K562 (cell line): ENCODE results near the gene OR5AR1. TPM values are rescaled to one million over a fixed set of nuclear protein-coding genes. Genes with fewer than 3 reads are reported as not detected.

Experiments
- ATAC-seq: fragments of 200-7000 bp; cut with Tn5 transposase; 3 replicates; pipeline ENCODE4 v1.9.1; 2020; ENCODE audit warnings: moderate library complexity
- BruUV-seq: library from RNA; stranded (reverse); fragments of 400-500 nt; replicated peaks from 2 replicates; lab custom pipeline; 2021; lab: Mats Ljungman, UMichigan
- CTCF ChIA-PET: fragments of 300-600 bp; formaldehyde crosslinking; extraction: SDS; loops from one replicate; lab custom pipeline; 2021; ENCODE audit warnings: low intra/inter-chr PET ratio; lab: Yijun Ruan, JAX
- POLR2A ChIA-PET: fragments of 300-600, 350-650 bp; sonication (Branson Sonifier 250); formaldehyde crosslinking; extraction: SDS; loops from one replicate; lab custom pipeline; 2021; ENCODE audit warnings: antibody characterized with exemption, inconsistent platforms; lab: Yijun Ruan, JAX
- DNase-seq, 4 experiments: peaks; one replicate each; pipeline versions ENCODE4 v3.0.0 to v3.0.0-alpha.2; 2011 to 2018; ENCODE audit warnings: low spot score in 3 of 4, mixed read lengths in 3 of 4; ENCODE audit errors: extremely low read depth in 1 of 4
- FAIRE-seq: peaks from 2 replicates; lab custom pipeline; 2011; peaks lifted over from hg19 to GRCh38; lab: Jason Lieb, UNC
- H2AFZ ChIP-seq: 2 replicates; pipeline ENCODE4 v1.6.0; 2011; ENCODE audit warnings: low read depth, low read length, control low read depth, inconsistent platforms
- H3K27ac ChIP-seq: fragments of 200-600 bp; 3 replicates; pipeline ENCODE4 v1.8.0; 2011; ENCODE audit warnings: low read depth, mild to moderate bottlenecking, control low read depth, inconsistent platforms, low read length, moderate library complexity, mixed read lengths; ENCODE audit errors: extremely low read depth
- H3K27me3 ChIP-seq, 2 experiments: fragments of 300-600 bp in 1 of 2; 2 replicates in 1 of 2; 3 replicates in 1 of 2; pipeline versions ENCODE4 v1.6.0 to v1.8.0; 2011; ENCODE audit warnings: inconsistent platforms in 2 of 2, low read length in 2 of 2, mild to moderate bottlenecking in 1 of 2, mixed read lengths in 1 of 2, moderate library complexity in 1 of 2; ENCODE audit not compliant: control insufficient read depth in 2 of 2, insufficient read depth in 2 of 2
- H3K36me3 ChIP-seq: fragments of 300-600 bp; 3 replicates; pipeline ENCODE4 v1.8.0; 2011; ENCODE audit warnings: mild to moderate bottlenecking, low read length, inconsistent platforms; ENCODE audit not compliant: control insufficient read depth, insufficient read depth
- H3K4me1 ChIP-seq, 2 experiments: fragments of 200-600 bp in 1 of 2; replicated peaks in 1 of 2; 2 replicates in 1 of 2; 3 replicates in 1 of 2; pipeline versions ENCODE4 v1.5.1 to v1.8.0; 2011; ENCODE audit warnings: inconsistent platforms in 2 of 2, low read length in 2 of 2, mild to moderate bottlenecking in 1 of 2, mixed read lengths in 1 of 2, moderate library complexity in 1 of 2; ENCODE audit not compliant: control insufficient read depth in 2 of 2, insufficient read depth in 2 of 2
- H3K4me2 ChIP-seq: 2 replicates; pipeline ENCODE4 v1.6.1; 2011; ENCODE audit warnings: low read length, control low read depth, inconsistent platforms, mixed read lengths; ENCODE audit not compliant: insufficient read depth
- H3K4me3 ChIP-seq: fragments of 200-600 bp; sonication (generic), shearing (Covaris generic); 2 replicates; pipeline ENCODE4 v1.5.1; 2016; ENCODE audit warnings: control low read depth, inconsistent platforms
- H3K79me2 ChIP-seq: fragments of 200-600 bp; 3 replicates; pipeline ENCODE4 v1.8.0; 2011; ENCODE audit warnings: low read length, inconsistent platforms; ENCODE audit not compliant: control insufficient read depth, insufficient read depth
- H3K9ac ChIP-seq, 2 experiments: 2 replicates each; pipeline versions ENCODE4 v1.6.0 to v1.6.1; 2011; ENCODE audit warnings: low read depth in 2 of 2, low read length in 2 of 2, control low read depth in 1 of 2, inconsistent platforms in 1 of 2, mild to moderate bottlenecking in 1 of 2, mixed read lengths in 1 of 2; ENCODE audit not compliant: insufficient read depth in 1 of 2
- H3K9me1 ChIP-seq: one replicate; pipeline ENCODE4 v1.6.0; 2011; ENCODE audit warnings: inconsistent platforms, mild to moderate bottlenecking, low read length, moderate library complexity; ENCODE audit not compliant: control insufficient read depth, insufficient read depth
- H3K9me3 ChIP-seq: replicated peaks from 2 replicates; pipeline ENCODE4 v1.5.1; 2011; ENCODE audit warnings: low read depth, low read length, inconsistent platforms; ENCODE audit not compliant: control insufficient read depth, insufficient read depth
- H4K20me1 ChIP-seq: replicated peaks from 2 replicates; pipeline ENCODE4 v1.6.1; 2011; ENCODE audit warnings: low read length, inconsistent platforms, mixed read lengths; ENCODE audit not compliant: control insufficient read depth, insufficient read depth
- CAMTA2 ChIP-seq: fragments of 250-450 bp; sonication (Bioruptor Pico); conservative IDR thresholded peaks from 2 replicates; pipeline ENCODE4 v1.5.1; 2022
- FUS ChIP-seq: fragments of 200-400 bp; formaldehyde crosslinking; optimal IDR thresholded peaks from 2 replicates; pipeline ENCODE3; 2017; ENCODE audit warnings: low read depth, low read length
- IRF1 ChIP-seq: sonication (generic); formaldehyde crosslinking; IDR thresholded peaks from 2 replicates; pipeline ENCODE4 v1.8.0; 2022; ENCODE audit warnings: missing genetic modification reagents, mild to moderate bottlenecking, borderline replicate concordance
- POU5F1 ChIP-seq: fragments of 150-350 bp; IDR thresholded peaks from 2 replicates; pipeline ENCODE4 v1.6.1; 2014; ENCODE audit warnings: borderline replicate concordance, low read length, low read depth, mild to moderate bottlenecking; ENCODE audit not compliant: partially characterized antibody
- TRIM28 ChIP-seq: fragments of 450-650 bp; IDR thresholded peaks from 2 replicates; pipeline ENCODE4 v1.6.1; 2017
- VEZF1 ChIP-seq: fragments of 200-800 bp; sonication (Bioruptor generic); IDR thresholded peaks from 2 replicates; pipeline ENCODE4 v1.6.1; 2017; ENCODE audit warnings: missing genetic modification characterization, missing compliant biosample characterization
- ZBTB5 ChIP-seq: fragments of 450-650 bp; IDR thresholded peaks from 2 replicates; pipeline ENCODE4 v1.6.1; 2017; ENCODE audit warnings: antibody characterized with exemption
- ZKSCAN1 ChIP-seq: fragments of 150-350 bp; IDR thresholded peaks from 2 replicates; pipeline ENCODE4 v1.6.1; 2016; ENCODE audit warnings: low read depth, low read length
- ZNF121 ChIP-seq: sonication (generic); formaldehyde crosslinking; conservative IDR thresholded peaks from 2 replicates; pipeline ENCODE4 v1.8.0; 2022; ENCODE audit warnings: missing genetic modification reagents
- ZNF175 ChIP-seq: fragments of 200-800 bp; sonication (Bioruptor generic); IDR thresholded peaks from 2 replicates; pipeline ENCODE4 v1.6.1; 2016; ENCODE audit warnings: low read depth, mild to moderate bottlenecking, missing genetic modification characterization, missing compliant biosample characterization
- WGBS: fragments of 100-300 bp; shearing (Covaris generic); methylation state at CpG from one replicate; pipeline ENCODE4 v1.1.6; 2016; ENCODE audit warnings: low coverage, mixed read lengths; ENCODE audit not compliant: insufficient coverage; ENCODE audit errors: missing lambda C conversion rate; 5-methylcytosine and 5-hydroxymethylcytosine counted together
- in situ Hi-C: fragments of 300-500 bp; cut with MboI; formaldehyde crosslinking; loops from 4 replicates; pipeline ENCODE4 v1.15.0; 2018; ENCODE audit warnings: inconsistent platforms, mixed read lengths
- intact Hi-C: fragments of 100-400 bp; cut with micrococcal nuclease; formaldehyde crosslinking; loops from 2 replicates; pipeline ENCODE4 v1.14.2; 2022
- polyA plus RNA-seq, 8 experiments: library from polyadenylated mRNA; depleted of rRNA in 4 of 8; stranded (reverse) in 5 of 8; unstranded in 3 of 8; fragments of >200 nt; fragmentation: Nextera tagmentation in 2 of 8; fragmentation: Illumina TruSeq in 1 of 8; extraction: Ambion mirVana in 2 of 8; extraction: Trizol in 1 of 8; gene quantifications; 2 replicates each; pipeline versions ENCODE4 v1.2.1 to v1.2.3, GENCODE V29; 2011 to 2014; ENCODE audit warnings: inconsistent platforms in 1 of 8, missing spikeins in 1 of 8
- total RNA-seq, 7 experiments: library from RNA; depleted of rRNA in 6 of 7; stranded (reverse); fragments of >200 nt in 6 of 7; fragmentation: Illumina TruSeq in 2 of 7; extraction: Trizol in 2 of 7; gene quantifications; 2 replicates each; pipeline versions ENCODE4 v1.2.1 to v1.2.3, GENCODE V29; 2011 to 2021; ENCODE audit warnings: low replicate concordance in 1 of 7

Gene OR5AR1
- total and polyA plus RNA-seq, 9 of the 15 experiments (the other 6 are each of a cell fraction or from before 2014, with no cell fraction given): not detected

- CTCF ChIA-PET: no interaction called here
- Histone ChIP-seq H3K27ac (no peak overlapping the region), H3K79me2 (no peaks in the 10 kb centered on the region), H3K9me1 (no peaks in the 10 kb centered on the region), H3K4me2 (no peak overlapping the region), H3K27me3 (no peaks in the 10 kb centered on the region), H2AFZ (no peak overlapping the region), H3K36me3 (no peaks in the 10 kb centered on the region), H3K4me3 (no peak overlapping the region), H3K9ac (no peak overlapping the region), H4K20me1 (no peaks in the 10 kb centered on the region), H3K9me3 (0 out of 2 replicates have a peak, but pooled peaks cover 1% of the 10 kb centered on the region), H3K4me1 (no peaks in the 10 kb centered on the region)
- no peak for DNase-seq
- 4% methylated on average over 2 of the region's 2 CpGs for WGBS
- TF ChIP-seq ZKSCAN1 (no peak), FUS (no peak), ZNF175 (CRISPR knock-in tag) (no peak), CAMTA2 (no peak), ZNF121 (CRISPR knock-in tag) (no peak), ZBTB5 (no peak), VEZF1 (CRISPR knock-in tag) (no peak), TRIM28 (no peak), POU5F1 (no peak), IRF1 (CRISPR knock-in tag) (no peak)
- in situ Hi-C loops (no loop called here), intact Hi-C loops (no loop called here)
- POLR2A ChIA-PET: no interaction called here
- ATAC-seq: no peak
- no TSS peak for BruUV-seq
- FAIRE-seq: no peak
Measured at GRCh38 chr11:56670984-56671383, 7.5 kb downstream of the OR5AR1 start.
